Body of pancreas (tissue), 4 donors: Measurements from ENCODE around the gene WDR1. TPM values are rescaled to one million over a fixed set of nuclear protein-coding genes. Genes with fewer than 3 reads are reported as not detected.
A peak's percentile ranks its signal among the peaks of the same experiment; 100 is the strongest.

Experiments used
- ATAC-seq: fragments of 150-250 bp; one replicate; pipeline ENCODE4 v1.9.1; 2016
- DNase-seq, 4 donors: peaks; one replicate each; pipeline ENCODE4 v3.0.0-alpha.2; 2019
- H3K27ac ChIP-seq, 4 donors: fragments of 200-600 bp; sonication (generic); 1 replicate in 3 of 4; 2 replicates in 1 of 4; pipeline versions ENCODE4 v1.5.1 to v1.6.1; 2016 to 2019; ENCODE audit warnings: mild to moderate bottlenecking in 1 of 4, mixed read lengths in 1 of 4, moderate library complexity in 1 of 4
- H3K27me3 ChIP-seq, 2 donors: fragments of 200-600 bp; sonication (generic); one replicate each; pipeline ENCODE4 v1.6.0; 2016; ENCODE audit warnings: mild to moderate bottlenecking in 1 of 2
- H3K36me3 ChIP-seq, 2 donors: fragments of 200-600 bp; sonication (generic); replicated peaks in 1 of 2; 2 replicates each; pipeline ENCODE4 v1.5.1; 2016; ENCODE audit warnings: low read depth in 2 of 2; ENCODE audit not compliant: insufficient read depth in 1 of 2
- H3K4me1 ChIP-seq: fragments of 200-600 bp; sonication (generic); one replicate; pipeline ENCODE4 v1.6.0; 2016
- H3K4me3 ChIP-seq, 2 donors: fragments of 200-600 bp; sonication (generic); 1 replicate in 1 of 2; 2 replicates in 1 of 2; pipeline ENCODE4 v1.5.1; 2016 to 2019
- H3K9me3 ChIP-seq, 3 donors: fragments of 200-600 bp; sonication (generic); 1 replicate in 2 of 3; 2 replicates in 1 of 3; pipeline ENCODE4 v1.5.1; 2016
- POLR2A ChIP-seq, 3 donors: fragments of 450-650 bp; IDR thresholded peaks; one replicate each; pipeline ENCODE4 v1.6.1; 2016; ENCODE audit warnings: antibody characterized with exemption in 3 of 3, mild to moderate bottlenecking in 2 of 3
- WGBS, 2 donors: methylation state at CpG; one replicate each; pipeline ENCODE4 v1.1.5; 2017; 5-methylcytosine and 5-hydroxymethylcytosine counted together
- intact Hi-C: fragments of 100-400 bp; cut with DNase I; formaldehyde crosslinking; loops from one replicate; pipeline ENCODE4 v1.15.1; 2023
- total RNA-seq, 2 donors: library from RNA; depleted of rRNA; stranded (reverse); fragments of >200 nt; gene quantifications; one replicate each; pipeline ENCODE4 v1.1.0, GENCODE V29; 2016
- TF ChIP-seq, protein P1 (sequence below), 7 experiments: fragments of 450-650 bp in 4 of 7; fragments of 200-600 bp in 3 of 7; sonication (generic) in 3 of 7; IDR thresholded peaks; one replicate each; pipeline ENCODE4 v1.5.1; 2016 to 2019; ENCODE audit warnings: antibody characterized with exemption in 7 of 7

Gene WDR1
- total RNA-seq, 2 donors from 2014 or later = 46.1 to 51.9 TPM

DNA sequence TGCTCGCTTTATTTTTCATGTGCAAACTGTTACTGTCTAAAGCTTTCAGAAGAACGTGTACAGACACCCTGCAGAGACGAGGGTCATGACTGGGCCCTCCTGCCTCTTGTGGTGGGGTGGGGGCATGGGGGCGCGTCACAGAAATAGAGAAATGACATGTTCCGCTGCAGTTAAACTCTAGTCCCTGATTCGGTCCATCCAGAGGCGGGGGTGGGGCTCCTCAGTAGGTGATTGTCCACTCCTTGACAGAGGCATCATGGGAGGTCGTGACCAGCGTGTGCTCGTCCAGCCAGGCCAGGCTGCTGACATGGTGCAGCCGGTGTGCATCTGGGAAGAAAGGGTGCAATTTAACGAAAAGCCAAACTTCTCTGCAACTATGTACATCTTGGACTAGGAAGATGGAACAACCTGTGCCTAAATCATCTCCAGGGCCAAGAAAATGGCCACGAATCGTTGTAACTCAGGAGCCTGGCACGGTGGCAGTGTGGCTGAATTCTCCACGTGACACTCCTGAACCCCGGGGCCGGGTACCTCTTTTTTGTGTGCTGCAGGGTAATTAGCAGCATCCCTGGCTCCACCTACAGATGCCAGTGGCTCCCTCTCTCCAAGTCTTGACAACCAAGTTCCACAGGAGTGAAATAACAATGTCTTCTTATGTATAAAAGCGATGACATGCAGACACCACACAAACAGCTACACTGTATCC lies 41.3 kb downstream of the WDR1 start:
- H3K27ac ChIP-seq = no peak overlapping the region
- no peaks in the 10 kb centered on the region for H3K27me3 ChIP-seq
- intact Hi-C loops = no loop called here
- no peak overlapping the region for H3K4me3 ChIP-seq
- H3K36me3 ChIP-seq = peaks cover 8 to 47% of the 10 kb centered on the region in 2 donors
- peak in 2 of 4 donors; percentile 2 to 8 for DNase-seq
- WGBS, 2 donors = 88 to 91% methylated on average over 20 of the region's 20 CpGs
- ATAC-seq = no peak
- no peaks in the 10 kb centered on the region for H3K4me1 ChIP-seq
- H3K9me3 ChIP-seq = no peaks in the 10 kb centered on the region
- no peak for TF ChIP-seq POLR2A (IDR thresholded peaks at IDR 0.05)
- TF ChIP-seq, protein P1, sequence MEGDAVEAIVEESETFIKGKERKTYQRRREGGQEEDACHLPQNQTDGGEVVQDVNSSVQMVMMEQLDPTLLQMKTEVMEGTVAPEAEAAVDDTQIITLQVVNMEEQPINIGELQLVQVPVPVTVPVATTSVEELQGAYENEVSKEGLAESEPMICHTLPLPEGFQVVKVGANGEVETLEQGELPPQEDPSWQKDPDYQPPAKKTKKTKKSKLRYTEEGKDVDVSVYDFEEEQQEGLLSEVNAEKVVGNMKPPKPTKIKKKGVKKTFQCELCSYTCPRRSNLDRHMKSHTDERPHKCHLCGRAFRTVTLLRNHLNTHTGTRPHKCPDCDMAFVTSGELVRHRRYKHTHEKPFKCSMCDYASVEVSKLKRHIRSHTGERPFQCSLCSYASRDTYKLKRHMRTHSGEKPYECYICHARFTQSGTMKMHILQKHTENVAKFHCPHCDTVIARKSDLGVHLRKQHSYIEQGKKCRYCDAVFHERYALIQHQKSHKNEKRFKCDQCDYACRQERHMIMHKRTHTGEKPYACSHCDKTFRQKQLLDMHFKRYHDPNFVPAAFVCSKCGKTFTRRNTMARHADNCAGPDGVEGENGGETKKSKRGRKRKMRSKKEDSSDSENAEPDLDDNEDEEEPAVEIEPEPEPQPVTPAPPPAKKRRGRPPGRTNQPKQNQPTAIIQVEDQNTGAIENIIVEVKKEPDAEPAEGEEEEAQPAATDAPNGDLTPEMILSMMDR (IDR thresholded peaks at IDR 0.05) = no peak

DNA sequence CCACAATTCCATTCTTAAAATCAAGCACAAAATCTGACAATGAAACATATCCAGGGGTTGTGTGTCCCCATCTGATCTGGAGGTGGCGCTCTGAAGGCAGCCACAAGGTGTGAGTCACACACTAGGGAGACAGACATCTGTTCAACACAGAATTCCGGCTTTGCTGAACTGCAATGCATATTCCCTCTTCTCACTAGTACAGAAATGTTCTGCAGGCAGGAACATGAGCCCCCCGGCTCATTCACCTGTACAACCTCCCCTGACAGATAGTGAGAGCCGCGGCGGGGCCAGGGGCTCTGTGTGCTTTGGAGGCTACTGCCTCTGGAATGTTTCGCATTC lies 41.9 kb downstream of the WDR1 start:
- ATAC-seq (no peak), DNase-seq (peak in 1 of 4 donors; percentile 1)
- Histone ChIP-seq H3K9me3 (no peaks in the 10 kb centered on the region), H3K36me3 (peaks cover 8 to 42% of the 10 kb centered on the region in 2 donors), H3K27me3 (no peaks in the 10 kb centered on the region), H3K4me1 (no peaks in the 10 kb centered on the region), H3K4me3 (no peak overlapping the region), H3K27ac (no peak overlapping the region)
- TF ChIP-seq POLR2A (IDR thresholded peaks at IDR 0.05) = no peak
- TF ChIP-seq, protein P1 (IDR thresholded peaks at IDR 0.05) = no peak
- 94 to 98% methylated on average over 7 of the region's 7 CpGs for WGBS, 2 donors
- intact Hi-C loops = no loop called here

DNA sequence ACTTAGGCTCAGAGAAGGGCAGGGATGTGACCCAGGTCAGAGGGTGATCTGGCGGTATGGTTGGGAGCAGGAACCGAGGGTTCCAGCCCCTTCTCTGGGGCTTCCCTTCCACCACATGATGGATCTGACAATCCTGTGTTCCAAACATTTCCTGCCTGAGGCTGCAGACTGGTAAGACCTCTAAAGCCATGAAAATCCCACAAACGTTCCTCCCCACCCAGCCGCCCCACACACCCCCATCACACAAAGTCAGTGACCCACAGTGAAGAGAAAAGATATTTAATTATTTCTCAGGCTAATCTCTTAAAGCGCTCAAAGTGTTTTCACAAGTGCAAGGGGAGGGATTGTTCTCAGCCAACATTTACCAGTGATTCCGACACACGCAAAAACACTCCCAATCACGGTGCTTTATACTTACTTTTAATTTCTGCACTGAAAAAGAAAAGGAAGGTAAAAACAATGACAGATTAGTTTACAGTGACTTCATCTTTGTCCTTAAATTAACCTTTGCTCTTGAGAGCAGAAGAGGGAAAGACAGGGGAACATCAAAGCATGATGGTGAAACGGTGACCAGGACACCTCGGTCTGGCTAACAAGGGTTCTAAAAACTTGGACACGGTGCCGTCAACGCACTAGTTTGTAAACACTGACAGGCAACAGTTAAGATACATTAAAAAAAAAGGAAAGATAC lies 42.4 kb downstream of the WDR1 start:
- H3K4me3 ChIP-seq = no peak overlapping the region
- 88 to 89% methylated on average over 13 of the region's 13 CpGs for WGBS, 2 donors

DNA sequence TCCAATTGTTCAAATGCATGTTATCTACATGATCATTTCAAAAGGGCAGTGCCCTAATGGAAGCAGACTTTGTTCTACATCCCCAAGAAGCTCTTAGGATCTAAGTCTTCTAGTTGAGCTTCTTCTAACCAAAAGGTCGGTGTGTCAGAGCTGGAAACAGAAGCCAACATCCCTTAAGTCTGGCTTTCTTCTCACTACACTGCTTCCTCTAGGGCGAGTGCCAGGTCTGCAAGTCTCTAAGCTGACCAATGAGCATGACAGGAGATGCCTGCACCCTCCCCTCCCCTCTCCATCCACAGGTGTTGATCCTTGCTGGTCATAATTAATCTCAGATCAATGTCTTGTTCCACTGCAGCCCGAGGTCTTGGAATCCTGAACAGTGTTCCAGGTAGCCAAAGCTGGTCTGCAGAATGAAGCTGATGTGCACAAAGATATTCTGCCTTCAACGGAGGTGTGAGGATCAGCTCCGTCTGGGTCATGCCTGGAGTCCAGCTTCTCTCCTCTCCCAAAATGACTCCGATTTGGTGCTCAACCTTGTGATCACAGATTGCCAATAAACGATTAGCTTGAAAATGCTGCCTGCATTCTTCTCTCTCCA lies 44.1 kb downstream of the WDR1 start:
- Histone ChIP-seq H3K4me1 (no peaks in the 10 kb centered on the region), H3K27me3 (no peaks in the 10 kb centered on the region), H3K36me3 (peaks cover 8 to 22% of the 10 kb centered on the region in 2 donors), H3K27ac (no peak overlapping the region), H3K9me3 (no peaks in the 10 kb centered on the region), H3K4me3 (no peak overlapping the region)
- TF ChIP-seq, protein P1 (IDR thresholded peaks at IDR 0.05) = no peak
- TF ChIP-seq POLR2A (IDR thresholded peaks at IDR 0.05) = no peak
- WGBS, 2 donors = 72 to 77% methylated on average over 7 of the region's 7 CpGs
- ATAC-seq (no peak), DNase-seq (peak in 1 of 4 donors; percentile 7)
- intact Hi-C loops = no loop called here

More for the DNA sequence above, 42.4 kb downstream of the WDR1 start:
- TF ChIP-seq, protein P1 (IDR thresholded peaks at IDR 0.05) = no peak
- no peak for TF ChIP-seq POLR2A (IDR thresholded peaks at IDR 0.05)
- peaks cover 8 to 38% of the 10 kb centered on the region in 2 donors for H3K36me3 ChIP-seq
- no peaks in the 10 kb centered on the region for H3K4me1 ChIP-seq
- no peak overlapping the region for H3K27ac ChIP-seq
- intact Hi-C loops = no loop called here
- H3K27me3 ChIP-seq = no peaks in the 10 kb centered on the region
- DNase-seq = no peak
- H3K9me3 ChIP-seq = no peaks in the 10 kb centered on the region
- ATAC-seq = no peak
